ENCODE data around the gene MAP4K5. TPM values are rescaled to one million over a fixed set of nuclear protein-coding genes. Genes with fewer than 3 reads are reported as not detected.

The MAP4K5 gene
- total RNA-seq, 1 experiment from 2014 or later, result 42.7 TPM

DNA sequence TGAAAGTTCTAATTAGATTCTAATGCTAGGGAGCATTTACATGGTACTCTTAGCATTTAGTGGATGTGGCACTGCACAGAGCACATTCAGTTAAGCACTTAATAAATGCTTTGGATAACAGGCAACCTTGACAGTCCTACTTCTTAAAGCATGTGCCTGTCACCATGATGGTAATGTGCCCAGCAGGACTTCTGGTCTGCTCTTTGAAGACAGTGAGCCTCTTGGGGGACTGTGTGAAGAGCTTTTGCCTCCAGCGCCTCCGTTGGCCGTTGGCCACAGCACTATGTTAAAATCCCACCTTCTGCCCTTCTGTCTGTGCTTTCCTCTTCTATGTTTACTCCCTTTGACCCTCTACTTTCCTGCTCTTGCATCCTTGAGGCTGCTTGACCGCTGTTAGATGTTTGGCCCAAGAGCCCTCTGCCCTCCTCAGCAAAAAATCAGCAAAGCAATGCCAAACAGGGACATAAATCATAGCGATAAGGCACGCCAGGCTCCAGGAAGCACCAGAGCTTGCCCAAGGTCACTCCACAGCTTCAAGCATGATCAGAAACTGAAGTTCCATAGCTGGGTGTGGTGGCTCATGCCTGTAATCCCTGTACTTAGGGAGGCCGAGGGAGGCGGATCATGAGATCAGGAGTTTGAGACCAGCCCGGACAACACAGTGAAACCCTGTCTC lies 144.0 kb downstream of the MAP4K5 start:
- Histone ChIP-seq H2BK15ac (ENCODE audit: low read depth, low read length) (no peak overlapping the region), H3K9me3 (ENCODE audit: control insufficient read depth, low read depth, low read length) (no peaks in the 10 kb centered on the region), H3K23me2 (ENCODE audit: insufficient read length, low read depth, low read length, poor library complexity, severe bottlenecking) (no peaks in the 10 kb centered on the region), H2AFZ (ENCODE audit: low read length) (no peak overlapping the region), H3K23ac (ENCODE audit: insufficient read length, low read depth, low read length) (no peak overlapping the region), H2BK5ac (ENCODE audit: insufficient read length, low read length) (no peak overlapping the region), H4K5ac (ENCODE audit: insufficient read length, low read depth, low read length) (no peak overlapping the region), H4K91ac (ENCODE audit: insufficient read length, low read depth, low read length) (no peak overlapping the region), H3K18ac (ENCODE audit: insufficient read length, low read depth, low read length) (no peak overlapping the region), H2AK5ac (ENCODE audit: insufficient read length, low read length) (no peak overlapping the region), H3K4me1 (ENCODE audit: insufficient read depth, low read length) (no peaks in the 10 kb centered on the region), H4K8ac (replicated peaks; ENCODE audit: insufficient read length, low read depth, low read length) (no peak overlapping the region), H3K79me1 (ENCODE audit: insufficient read depth, low read depth, low read length, poor library complexity, severe bottlenecking) (no peaks in the 10 kb centered on the region), H3K4me2 (ENCODE audit: insufficient read depth, insufficient read length, low read length) (no peak overlapping the region), H4K20me1 (ENCODE audit: control insufficient read depth, insufficient read depth, insufficient read length) (no peaks in the 10 kb centered on the region), H3K27ac (ENCODE audit: insufficient read length, low read depth, low read length) (no peak overlapping the region), H3K14ac (ENCODE audit: insufficient read depth, low read length) (no peak overlapping the region), H2BK120ac (ENCODE audit: low read depth, low read length, poor library complexity, severe bottlenecking) (no peak overlapping the region), H3K56ac (ENCODE audit: insufficient read length, low read depth, low read length) (no peak overlapping the region), H2BK20ac (ENCODE audit: low read depth, low read length, poor library complexity, severe bottlenecking) (no peak overlapping the region), H3K9ac (ENCODE audit: extremely low read depth, insufficient read length, low read length) (no peak overlapping the region), H3K4ac (ENCODE audit: low read depth, low read length) (no peak overlapping the region), H3T11ph (ENCODE audit: low read length) (no peak overlapping the region), H2BK12ac (ENCODE audit: insufficient read length, low read depth, low read length) (no peak overlapping the region), H3K27me3 (ENCODE audit: insufficient read depth, low read length) (no peaks in the 10 kb centered on the region), H3K79me2 (ENCODE audit: insufficient read depth, low read length) (no peaks in the 10 kb centered on the region)
- peak; percentile 51 for DNase-seq
- Mint-ChIP-seq H3K4me1 (peaks cover 8 to 10% of the 10 kb centered on the region in 2 experiments), H3K4me3 (no peak overlapping the region), H3K27me3 (ENCODE audit: low read depth) (no peaks in the 10 kb centered on the region), H3K9me3 (no peaks in the 10 kb centered on the region), H3K27ac (no peak overlapping the region), H3K36me3 (ENCODE audit: insufficient read depth in 1 of 3, low read depth in 3 of 3) (no peaks in the 10 kb centered on the region)
- TF ChIP-seq, protein P1, sequence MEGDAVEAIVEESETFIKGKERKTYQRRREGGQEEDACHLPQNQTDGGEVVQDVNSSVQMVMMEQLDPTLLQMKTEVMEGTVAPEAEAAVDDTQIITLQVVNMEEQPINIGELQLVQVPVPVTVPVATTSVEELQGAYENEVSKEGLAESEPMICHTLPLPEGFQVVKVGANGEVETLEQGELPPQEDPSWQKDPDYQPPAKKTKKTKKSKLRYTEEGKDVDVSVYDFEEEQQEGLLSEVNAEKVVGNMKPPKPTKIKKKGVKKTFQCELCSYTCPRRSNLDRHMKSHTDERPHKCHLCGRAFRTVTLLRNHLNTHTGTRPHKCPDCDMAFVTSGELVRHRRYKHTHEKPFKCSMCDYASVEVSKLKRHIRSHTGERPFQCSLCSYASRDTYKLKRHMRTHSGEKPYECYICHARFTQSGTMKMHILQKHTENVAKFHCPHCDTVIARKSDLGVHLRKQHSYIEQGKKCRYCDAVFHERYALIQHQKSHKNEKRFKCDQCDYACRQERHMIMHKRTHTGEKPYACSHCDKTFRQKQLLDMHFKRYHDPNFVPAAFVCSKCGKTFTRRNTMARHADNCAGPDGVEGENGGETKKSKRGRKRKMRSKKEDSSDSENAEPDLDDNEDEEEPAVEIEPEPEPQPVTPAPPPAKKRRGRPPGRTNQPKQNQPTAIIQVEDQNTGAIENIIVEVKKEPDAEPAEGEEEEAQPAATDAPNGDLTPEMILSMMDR (conservative IDR thresholded peaks at IDR 0.05), result peak; percentile 33; the same call in 2 of the 3 replicates
- no CpG with 5 or more reads among the region's 9 CpGs for WGBS (ENCODE audit: extremely low coverage, insufficient read length, low lambda C conversion rate)

All from H9 (cell line).